Left cardiac atrium (tissue), 4 donors: ENCODE measurements around the gene PKD1. TPM values are rescaled to one million over a fixed set of nuclear protein-coding genes. Genes with fewer than 3 reads are reported as not detected.
"Not testable (repeated sequence)": the region's sequence is repeated elsewhere in the genome, so short reads cannot be mapped to it uniquely, and the experiment has no call there.

ENCODE experiments used
- ATAC-seq, 2 donors: fragments of 200-7000 bp; cut with Tn5 transposase; one replicate each; pipeline ENCODE4 v1.9.1; 2020; ENCODE audit warnings: mild to moderate bottlenecking in 2 of 2, moderate library complexity in 2 of 2
- DNase-seq: peaks from one replicate; pipeline ENCODE4 v3.0.0-alpha.2; 2020
- intact Hi-C, 2 donors: fragments of 100-400 bp; cut with DNase I; formaldehyde crosslinking; loops; one replicate each; pipeline versions ENCODE4 v1.14.1 to v1.15.1; 2022 to 2023
- long read RNA-seq: library from polyadenylated mRNA; unstranded; transcript quantifications from one replicate; pipeline ENCODE4 v2.0.0, GENCODE V29; 2021
- total RNA-seq, 2 donors: library from RNA; stranded (reverse); fragmentation: NEBNext Ultra II Directional; extraction: Animal tissue kit (Norgen Biotek cat#: 25700); gene quantifications; one replicate each; pipeline ENCODE4 v1.2.1, GENCODE V29; 2021
- donor health status: DM: no; HTN: yes; CAD: no.
- donor health status: DM: no; HTN: yes; CAD: no; lungs with severe emphysema.
- donor health status: DM: yes; HTN: yes; CAD: no.
- donor health status: Dilated cardiomyopathy.

The PKD1 gene
- total RNA-seq = 100 to 1,000 TPM in 1 of 2 donors, 10 to 100 TPM in 1; 82.2 to 104 TPM
- long read RNA-seq, transcript PKD1-208 (3 exons, 1,140 nt) = major isoform, 13 of 53 reads
- long read RNA-seq, partial matches to known transcripts = 37 of 53 reads
- long read RNA-seq, other reads (novel, unspliced or antisense) = 3 of 53 reads

DNA sequence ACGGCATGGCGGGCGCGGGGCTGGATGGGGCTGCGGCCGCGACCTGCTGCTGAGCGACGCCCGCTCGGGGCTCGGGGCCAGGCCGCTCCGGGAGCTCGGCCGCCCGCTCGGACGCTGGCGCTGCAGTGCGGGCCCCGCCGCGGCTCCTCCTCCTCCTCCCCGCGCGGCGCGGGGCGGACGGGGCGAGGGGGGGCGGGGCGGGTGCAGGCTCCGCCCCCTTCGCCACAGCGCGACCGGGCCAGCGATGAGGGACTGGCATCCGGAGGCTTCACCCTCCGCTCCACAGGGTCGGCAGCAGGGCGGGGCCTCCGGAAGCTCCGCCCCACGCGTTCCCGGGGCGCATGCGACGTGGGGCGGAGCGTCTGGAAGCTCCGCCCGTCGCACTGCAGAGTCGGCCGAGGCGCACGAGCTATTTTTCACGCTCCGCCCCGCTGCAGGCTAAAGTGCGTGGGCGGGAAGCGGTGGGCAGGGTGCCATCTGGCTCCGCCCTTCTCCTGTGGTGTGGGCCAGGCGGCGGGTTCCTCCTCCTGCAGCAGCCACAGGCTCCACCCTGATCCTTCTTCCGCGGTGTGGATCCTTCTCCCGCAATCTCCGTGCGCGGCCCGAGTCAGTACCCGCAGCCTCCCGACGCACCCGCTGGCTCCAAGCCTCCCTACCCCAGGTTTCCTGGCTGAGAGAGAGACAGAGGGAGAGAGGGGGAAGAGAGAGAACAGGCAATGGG, at the start of gene PKD1:
Gene PKD1, minus strand, starts transcription at position 129 of the 721 bp plus-strand sequence. CDS start 209 bp downstream, outside the sequence.
- DNase-seq = peak; percentile 98
- ATAC-seq = peak; percentile 88 to 96
- intact Hi-C loops = not testable (repeated sequence)

DNA sequence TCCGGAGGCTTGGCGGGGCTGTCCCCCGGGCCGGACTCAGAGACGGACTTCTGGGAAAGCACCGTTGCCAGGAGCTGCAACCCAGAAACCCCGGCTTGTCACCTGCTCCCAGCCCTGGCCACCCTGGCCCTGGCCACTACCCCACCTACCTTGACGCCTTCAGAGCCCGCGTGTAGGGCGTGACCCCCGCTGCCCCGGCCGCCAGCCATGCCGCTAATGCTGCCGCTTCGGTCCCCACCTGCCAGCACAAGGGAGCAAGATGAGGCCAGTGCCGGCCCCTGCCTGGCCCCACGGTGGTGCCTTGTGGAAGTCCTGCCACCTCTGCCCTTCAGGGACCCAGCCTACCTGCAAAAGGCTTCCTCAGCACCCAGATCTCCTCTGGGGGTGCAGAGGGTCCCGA, 49.3 kb upstream of the PKD1 start:
- DNase-seq (no peak), ATAC-seq (no peak)
- intact Hi-C loops = no loop called here

DNA sequence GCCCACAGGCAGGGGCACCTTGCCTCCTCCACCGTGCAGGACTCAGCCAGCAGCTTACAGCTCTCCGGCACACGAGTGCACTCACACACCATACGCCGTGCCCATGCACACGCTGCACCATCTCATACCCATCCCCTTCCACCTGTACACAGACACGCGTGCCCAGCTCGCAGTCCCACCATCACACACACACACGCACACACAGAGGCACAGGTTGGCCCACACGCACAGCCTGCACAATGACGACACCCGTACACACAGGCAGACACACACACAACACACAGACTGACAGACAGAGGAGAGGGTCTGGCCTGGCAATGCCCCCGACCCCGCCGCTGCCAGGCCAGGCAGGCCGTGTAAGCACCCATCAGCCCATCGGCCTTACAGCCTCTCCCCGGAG, 48.6 kb upstream of the PKD1 start:
- no peak for DNase-seq
- no peak for ATAC-seq
- intact Hi-C loops = no loop called here

DNA sequence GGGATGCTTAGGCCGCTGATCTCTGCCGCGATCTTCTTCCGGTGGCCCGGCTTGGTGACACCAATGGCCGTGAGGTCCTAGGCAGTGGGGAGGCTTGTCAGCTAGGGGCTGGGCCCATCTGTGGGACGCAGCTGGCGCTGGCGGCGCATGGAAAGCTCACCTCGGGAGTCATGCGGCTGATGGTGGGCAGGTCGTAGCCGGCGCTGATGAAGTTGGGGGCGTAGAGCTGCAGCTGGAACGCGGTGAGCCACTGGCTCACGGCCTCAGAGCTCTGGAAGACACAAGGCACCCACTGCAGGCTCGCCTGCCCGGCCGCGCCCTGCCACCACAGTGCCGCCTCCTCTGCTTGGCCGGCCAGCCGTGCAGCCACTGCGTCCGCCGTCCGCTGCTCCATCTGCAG, 48.0 kb upstream of the PKD1 start:
- DNase-seq = no peak
- intact Hi-C loops = no loop called here
- no peak for ATAC-seq

DNA sequence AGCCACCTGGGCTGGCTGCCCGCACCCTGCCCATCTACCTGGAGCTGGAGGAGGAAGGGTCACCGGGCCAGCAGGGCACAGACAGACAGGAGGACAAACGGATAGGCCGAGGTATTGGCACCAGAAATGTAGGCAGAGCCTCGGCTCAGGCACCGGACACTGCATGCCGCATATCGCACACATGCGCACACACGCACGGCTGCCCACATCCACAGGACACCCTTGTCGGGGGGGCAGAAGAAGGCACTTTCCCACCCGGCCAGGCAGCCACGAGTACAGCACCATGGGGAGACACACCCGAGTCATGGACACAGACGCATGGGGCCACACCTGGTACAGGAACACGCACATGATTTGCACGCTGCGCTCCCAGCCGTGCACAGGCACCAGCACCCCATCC, 46.3 kb upstream of the PKD1 start:
- ATAC-seq (no peak), DNase-seq (no peak)
- intact Hi-C loops = no loop called here

DNA sequence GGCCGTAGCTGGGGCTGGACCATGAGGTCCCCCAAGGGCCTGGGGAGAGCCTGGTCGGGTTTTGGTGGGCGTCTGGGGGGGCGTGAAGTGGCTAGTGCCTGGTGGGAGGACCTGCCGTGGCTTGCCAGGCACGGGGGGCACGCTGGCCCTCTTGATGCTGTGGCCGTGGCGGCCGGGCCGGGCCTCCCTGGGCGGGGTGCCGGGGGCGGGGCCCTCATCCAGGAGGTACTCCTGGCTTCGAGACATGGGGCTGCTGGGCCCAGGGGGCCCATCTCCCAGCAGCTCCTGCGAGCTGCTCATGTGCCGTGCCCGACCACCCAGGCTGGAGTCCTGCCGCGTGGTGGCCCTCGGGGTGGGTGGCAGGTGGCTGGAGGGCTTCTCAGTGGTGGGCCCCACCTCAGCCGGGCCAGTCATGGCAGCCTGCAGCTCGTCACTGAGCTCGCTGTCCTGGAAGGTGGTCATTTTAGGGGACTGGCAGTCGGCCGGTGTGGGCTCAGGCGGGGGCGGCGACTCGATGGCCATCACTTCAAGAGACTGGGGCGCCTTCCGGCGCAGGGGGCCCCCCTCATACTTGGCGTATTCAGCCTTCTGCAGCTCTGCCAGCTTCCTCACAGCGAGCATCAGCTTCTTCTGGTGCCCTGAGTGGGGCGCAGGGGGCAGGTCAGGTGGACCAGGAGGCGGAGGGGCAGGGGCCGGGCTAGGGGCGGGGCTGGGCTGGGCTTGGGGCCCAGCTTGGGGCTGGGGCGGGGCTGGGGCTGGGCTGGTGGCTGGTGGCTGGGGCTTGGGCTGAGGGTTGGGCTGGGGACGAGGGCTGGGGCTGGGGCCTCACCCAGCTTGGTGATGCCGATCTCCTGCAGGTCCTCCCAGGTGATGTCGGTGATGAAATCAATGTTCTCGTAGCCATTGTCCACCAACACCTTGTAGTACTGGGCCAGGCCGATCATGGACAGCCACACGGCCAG, 45.5 kb upstream of the PKD1 start:
- DNase-seq (no peak), ATAC-seq (no peak)
- intact Hi-C loops = no loop called here

DNA sequence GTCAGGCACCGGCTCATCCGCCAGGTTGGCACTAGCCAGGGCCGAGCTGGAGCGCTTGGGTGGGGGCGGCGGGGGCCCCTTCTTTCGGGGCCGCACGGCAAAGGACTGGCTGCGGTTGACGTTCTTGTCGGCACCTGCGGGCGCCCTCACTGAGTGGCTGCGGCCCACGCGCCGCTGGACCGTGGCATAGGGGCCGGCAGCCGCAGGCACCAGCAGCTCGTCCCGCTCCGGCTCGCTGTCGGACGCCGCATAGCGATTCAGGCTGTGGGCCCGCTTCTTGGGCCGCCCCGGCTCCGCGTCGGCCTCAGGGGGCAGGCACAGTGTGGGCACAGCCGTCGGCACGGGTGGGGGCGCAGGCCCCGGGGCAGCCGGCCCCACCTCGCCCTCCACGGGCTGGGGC, 44.8 kb upstream of the PKD1 start:
- intact Hi-C loops = no loop called here
- DNase-seq (no peak), ATAC-seq (no peak)

DNA sequence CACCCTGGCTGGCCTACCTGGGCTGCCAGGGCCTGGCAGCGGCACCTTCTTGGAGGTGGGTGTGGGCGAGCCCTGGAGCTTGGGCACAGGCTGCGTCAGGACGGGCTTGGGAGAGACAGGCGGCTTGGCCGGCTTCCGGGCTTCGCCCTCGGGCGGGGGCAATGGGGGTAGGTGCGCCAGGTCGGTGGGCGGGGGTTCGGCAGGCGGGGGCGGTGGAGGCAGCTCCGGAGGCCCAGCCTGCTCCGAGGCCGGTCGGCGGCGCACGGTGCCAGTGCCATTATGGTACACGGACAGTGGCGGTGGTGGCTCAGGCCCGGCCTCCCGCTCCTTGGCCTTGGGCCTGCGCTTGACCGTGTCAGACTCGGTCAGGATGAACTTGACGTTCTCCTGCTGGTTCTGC, 43.9 kb upstream of the PKD1 start:
- intact Hi-C loops = no loop called here
- no peak for DNase-seq
- no peak for ATAC-seq

DNA sequence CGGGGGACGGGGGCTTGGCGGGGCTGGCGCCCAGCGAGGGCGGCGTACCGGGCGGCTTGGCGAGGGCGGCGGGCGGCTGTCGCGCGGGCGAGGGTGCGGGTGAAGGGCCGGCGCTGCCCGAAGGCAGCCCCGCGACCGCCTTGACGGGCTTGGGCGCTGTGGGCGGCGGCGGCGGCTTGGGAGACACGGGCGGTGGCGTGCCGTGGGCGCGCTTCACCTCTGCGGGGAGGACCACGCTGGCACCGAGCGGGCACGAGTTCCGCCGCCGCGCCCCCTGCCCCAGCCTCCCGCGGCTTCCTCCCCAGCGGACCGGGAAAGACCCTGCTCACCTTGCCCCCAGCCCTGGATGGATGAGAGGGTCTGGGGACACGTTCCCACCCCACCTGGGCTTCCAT, 43.4 kb upstream of the PKD1 start:
- intact Hi-C loops = no loop called here
- no peak for ATAC-seq
- no peak for DNase-seq

DNA sequence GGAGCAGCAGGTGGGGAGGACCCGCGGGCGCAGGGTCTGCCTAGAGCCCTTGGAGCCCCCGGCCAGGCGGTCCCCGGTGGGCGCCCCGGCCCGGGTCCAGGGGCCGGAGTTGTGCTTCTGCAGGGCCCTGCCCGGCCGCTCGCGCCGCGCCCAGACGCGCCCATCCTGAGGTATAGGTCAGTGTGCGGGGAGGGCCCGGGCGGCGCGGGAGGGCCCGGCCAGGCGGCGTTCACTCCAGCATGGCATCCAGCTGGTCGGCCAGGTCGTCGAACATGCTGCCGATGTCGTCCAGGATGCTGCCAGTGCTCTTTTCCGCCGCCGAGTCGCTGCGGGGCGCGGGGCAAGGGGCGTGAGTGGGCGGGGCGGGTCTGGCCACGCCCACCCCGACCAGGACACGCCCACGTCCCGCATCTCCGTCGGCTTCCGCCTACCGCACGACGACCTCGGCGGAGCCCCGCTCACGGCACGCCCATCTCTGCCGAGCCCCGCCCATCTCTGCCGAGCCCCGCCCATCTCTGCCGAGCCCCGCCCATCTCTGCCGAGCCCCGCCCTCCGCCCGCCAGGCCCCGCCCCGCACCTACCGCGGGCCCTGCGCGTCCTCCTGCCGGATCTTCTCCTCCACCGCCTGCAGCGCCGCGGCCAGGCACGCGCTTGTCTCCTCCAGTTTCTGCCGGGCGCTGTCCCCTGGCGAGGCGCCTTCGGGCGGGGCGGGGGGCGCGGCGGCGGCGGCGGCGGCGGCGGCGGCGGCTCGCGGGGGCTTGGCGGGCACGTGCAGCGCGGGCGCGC, 42.8 kb upstream of the PKD1 start:
- peak in 1 of 2 donors; percentile 20 for ATAC-seq
- intact Hi-C loops = no loop called here
- DNase-seq = no peak

DNA sequence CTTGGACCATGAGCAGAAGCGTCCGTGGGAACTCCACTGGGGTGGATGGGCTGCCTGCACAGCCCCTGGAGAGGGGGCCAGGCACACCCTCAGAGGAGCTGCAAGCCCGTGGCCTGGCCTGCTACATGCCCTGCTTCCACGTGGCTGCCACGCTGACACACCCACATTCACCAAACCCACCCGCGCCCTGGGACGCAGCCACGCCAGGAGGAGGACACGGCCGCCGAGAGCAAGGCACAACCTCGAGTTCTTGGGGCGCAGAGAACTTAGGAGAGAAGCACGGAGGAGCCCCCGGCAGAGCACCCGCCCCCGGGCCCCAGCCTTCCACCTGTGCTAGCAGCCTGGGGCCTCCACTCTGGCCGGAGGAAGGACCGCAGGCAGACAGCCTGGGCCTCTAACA, 41.9 kb upstream of the PKD1 start:
- DNase-seq (no peak), ATAC-seq (no peak)
- intact Hi-C loops = no loop called here

DNA sequence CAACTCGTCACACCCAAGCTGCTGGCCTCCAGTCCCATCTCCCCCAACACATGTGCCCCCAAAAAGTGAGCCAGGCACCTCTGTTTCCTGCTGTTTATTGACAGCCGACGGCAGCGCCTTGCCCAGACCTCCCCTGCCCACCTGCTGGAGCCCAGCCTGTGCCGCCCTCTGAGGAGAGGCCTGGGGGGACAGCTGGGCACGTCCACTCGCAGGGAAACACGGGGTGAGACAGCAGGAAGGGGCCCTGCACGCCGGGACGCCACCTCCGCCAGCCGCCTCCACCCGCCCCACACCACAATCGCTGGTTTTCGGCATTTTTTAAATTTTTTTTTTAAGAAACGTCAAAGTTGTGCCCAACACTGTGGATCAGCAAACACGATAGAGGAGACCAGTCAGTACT, 41.4 kb upstream of the PKD1 start:
- DNase-seq (no peak), ATAC-seq (no peak)
- intact Hi-C loops = no loop called here

DNA sequence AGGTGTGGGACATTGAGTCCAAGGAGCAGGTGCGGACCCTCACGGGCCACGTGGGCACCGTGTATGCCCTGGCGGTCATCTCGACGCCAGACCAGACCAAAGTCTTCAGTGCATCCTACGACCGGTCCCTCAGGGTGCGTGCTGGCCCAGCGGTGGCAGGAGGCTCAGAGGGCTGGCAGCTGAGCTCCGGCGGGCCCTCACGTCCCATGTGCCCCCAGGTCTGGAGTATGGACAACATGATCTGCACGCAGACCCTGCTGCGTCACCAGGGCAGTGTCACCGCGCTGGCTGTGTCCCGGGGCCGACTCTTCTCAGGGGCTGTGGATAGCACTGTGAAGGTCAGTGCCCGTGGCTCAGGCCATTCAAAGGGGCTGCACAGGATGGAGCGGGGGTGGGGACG, 40.3 kb upstream of the PKD1 start:
- ATAC-seq = no peak
- intact Hi-C loops = no loop called here
- no peak for DNase-seq

DNA sequence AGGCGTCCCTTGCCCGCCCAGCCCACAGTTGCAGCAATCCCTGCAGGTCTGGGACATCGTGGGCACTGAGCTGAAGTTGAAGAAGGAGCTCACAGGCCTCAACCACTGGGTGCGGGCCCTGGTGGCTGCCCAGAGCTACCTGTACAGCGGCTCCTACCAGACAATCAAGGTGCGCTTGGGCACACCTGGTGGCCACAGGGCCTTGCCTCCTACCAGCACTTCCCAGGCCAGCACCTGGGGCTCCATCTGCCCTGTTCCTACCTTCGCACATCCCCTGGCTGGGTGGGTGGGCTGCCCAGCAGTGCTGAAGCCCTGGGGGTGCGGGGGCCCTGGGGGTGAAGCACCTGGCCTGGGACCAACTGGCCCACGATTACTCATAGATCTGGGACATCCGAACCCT, 39.8 kb upstream of the PKD1 start:
- intact Hi-C loops = no loop called here
- DNase-seq (no peak), ATAC-seq (no peak)

DNA sequence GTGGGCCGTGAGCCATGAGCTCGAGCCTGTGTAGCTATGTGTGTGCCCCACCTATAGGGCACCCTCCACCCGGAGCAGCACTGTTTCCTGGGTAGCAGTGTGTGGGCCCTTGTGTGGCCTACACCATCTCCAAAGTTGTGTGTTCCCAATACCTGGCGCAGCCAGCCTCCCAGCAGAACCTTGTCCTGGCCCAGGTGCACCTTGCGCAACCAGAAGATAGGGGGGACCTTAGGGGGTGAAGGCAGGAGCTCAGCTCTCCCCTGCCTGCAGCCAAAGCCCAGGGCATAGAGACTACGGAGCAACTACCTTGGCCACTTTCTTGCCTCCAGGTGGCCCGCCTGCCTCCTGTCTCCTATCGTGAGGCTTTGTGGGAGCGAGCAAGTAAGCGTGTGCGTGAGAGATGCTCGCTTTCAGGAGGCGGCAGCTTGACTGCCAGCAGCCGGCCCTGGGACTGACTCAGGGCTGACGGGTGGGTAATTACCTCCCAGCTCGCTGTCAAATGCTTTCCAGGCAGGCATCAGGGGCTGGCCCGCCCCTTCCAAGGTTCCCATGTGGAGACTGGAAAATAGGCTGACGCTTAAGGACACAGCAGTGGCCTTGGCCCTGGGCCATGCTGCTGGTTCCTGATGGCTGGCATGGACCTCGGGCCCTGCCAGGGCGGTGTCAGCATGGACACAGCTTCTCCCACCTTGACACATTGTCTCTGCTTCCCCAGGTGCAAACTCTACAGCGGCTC, 38.9 kb upstream of the PKD1 start:
- no peak for DNase-seq
- intact Hi-C loops = no loop called here
- no peak for ATAC-seq

DNA sequence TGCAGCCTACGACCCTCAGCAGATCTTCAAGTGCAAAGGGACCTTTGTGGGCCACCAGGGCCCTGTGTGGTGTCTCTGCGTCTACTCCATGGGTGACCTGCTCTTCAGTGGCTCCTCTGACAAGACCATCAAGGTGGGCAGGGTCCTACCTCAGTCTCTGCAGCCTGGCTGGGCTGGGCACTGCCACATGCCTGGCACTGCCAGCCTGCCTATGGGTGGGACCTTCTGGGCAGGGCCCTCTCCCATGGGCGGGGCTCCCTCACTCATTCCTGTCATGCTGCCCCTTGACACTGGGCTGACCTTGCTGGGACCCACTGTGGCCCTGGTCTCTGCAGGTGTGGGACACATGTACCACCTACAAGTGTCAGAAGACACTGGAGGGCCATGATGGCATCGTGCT, 38.2 kb upstream of the PKD1 start:
- intact Hi-C loops = no loop called here
- ATAC-seq (no peak), DNase-seq (no peak)

DNA sequence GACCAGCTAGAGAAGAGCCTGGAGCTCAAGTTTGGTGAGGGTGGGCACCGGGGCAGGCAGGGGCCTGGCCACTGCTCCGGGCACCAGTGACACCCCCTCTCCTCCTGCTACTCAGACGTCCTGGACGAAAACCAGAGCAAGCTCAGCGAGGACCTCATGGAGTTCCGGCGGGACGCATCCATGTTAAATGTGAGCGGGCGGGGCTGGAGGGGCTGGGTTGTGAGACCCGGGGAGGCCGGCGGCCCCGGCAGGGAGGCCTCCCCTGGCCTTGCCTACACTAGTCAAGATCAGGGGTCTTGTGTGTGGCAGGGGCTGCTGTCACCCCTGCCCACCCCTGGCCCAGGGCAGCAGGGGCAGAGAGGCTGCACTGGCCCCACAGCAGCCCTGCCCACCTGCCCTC, 37.7 kb upstream of the PKD1 start:
- DNase-seq = no peak
- intact Hi-C loops = no loop called here
- no peak for ATAC-seq

DNA sequence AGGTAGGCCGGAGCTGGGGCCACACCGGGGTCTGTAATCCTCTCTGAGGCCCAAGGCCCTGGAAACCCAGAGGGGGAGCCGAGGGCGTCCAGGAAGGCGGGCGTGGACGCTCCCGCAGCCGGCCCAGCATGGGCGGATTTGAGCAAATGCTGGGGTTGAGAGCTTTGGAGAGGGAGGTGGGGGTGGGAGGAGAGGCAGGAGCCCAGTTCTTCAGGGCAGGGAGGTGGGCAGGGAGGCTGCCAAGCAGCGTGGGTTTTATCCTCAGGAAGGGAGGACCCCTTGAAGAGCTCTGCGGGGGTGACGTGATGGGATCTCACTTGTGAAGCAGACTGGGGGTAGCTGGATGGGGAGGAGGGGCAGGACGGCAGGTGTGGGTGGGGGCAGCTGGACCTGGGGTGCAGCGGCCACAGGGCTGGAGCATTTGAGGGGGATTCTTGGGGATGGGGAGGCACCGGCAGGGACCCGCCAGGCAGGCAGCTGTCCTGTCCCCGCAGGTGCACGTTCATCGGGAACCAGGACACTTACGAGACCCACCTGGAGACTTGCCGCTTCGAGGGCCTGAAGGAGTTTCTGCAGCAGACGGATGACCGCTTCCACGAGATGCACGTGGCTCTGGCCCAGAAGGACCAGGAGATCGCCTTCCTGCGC, 37.1 kb upstream of the PKD1 start:
- ATAC-seq = no peak
- no peak for DNase-seq
- intact Hi-C loops = no loop called here
